HepG2 (cell line): ENCODE data around the gene KDM4B. TPM values are rescaled to one million over a fixed set of nuclear protein-coding genes. Genes with fewer than 3 reads are reported as not detected.

Experiments used
- ATAC-seq: fragments of 200-7000 bp; cut with Tn5 transposase; 3 replicates; pipeline ENCODE4 v1.9.1; 2020; ENCODE audit warnings: mild to moderate bottlenecking, moderate library complexity
- BruUV-seq: library from RNA; stranded (reverse); fragments of 400-500 nt; replicated peaks from 2 replicates; lab custom pipeline; 2021; lab: Mats Ljungman, UMichigan
- CTCF ChIA-PET: fragments of 300-600 bp; formaldehyde crosslinking; extraction: SDS; loops from one replicate; lab custom pipeline; 2021; ENCODE audit warnings: low total read pairs, inconsistent platforms, low intra/inter-chr PET ratio; lab: Yijun Ruan, JAX
- POLR2A ChIA-PET: fragments of 350-600 bp; sonication (Branson Sonifier 250); formaldehyde crosslinking; loops from one replicate; lab custom pipeline; 2020; ENCODE audit warnings: antibody characterized with exemption, inconsistent platforms; lab: Yijun Ruan, JAX
- DNase-seq: peaks from one replicate; pipeline ENCODE4 v3.0.0-alpha.2; 2015; ENCODE audit warnings: low spot score
- FAIRE-seq: peaks from 3 replicates; lab custom pipeline; 2011; peaks lifted over from hg19 to GRCh38; lab: Jason Lieb, UNC
- H2AFZ ChIP-seq: one replicate; pipeline ENCODE4 v1.6.1; 2011; ENCODE audit warnings: low read length, inconsistent platforms
- H3K27ac ChIP-seq: fragments of 300-600 bp; 3 replicates; pipeline ENCODE4 v1.8.0; 2011; ENCODE audit warnings: mixed run types, mild to moderate bottlenecking, mixed read lengths, low read length, inconsistent platforms; ENCODE audit not compliant: insufficient read depth; ENCODE audit errors: extremely low read length
- H3K27me3 ChIP-seq, 2 experiments: fragments of 200-600 bp in 1 of 2; 2 replicates in 1 of 2; 3 replicates in 1 of 2; pipeline versions ENCODE4 v1.6.0 to v1.8.0; 2011; ENCODE audit warnings: low read length in 2 of 2, mild to moderate bottlenecking in 2 of 2, moderate library complexity in 2 of 2, inconsistent platforms in 1 of 2; ENCODE audit not compliant: insufficient read depth in 2 of 2, control insufficient read depth in 1 of 2
- H3K36me3 ChIP-seq, 2 experiments: fragments of 200-600 bp in 1 of 2; replicated peaks in 1 of 2; 2 replicates in 1 of 2; 3 replicates in 1 of 2; pipeline versions ENCODE4 v1.5.1 to v1.8.0; 2011; ENCODE audit warnings: low read length in 2 of 2, inconsistent platforms in 1 of 2; ENCODE audit not compliant: insufficient read depth in 2 of 2, control insufficient read depth in 1 of 2
- H3K4me1 ChIP-seq: 2 replicates; pipeline ENCODE4 v1.5.1; 2012; ENCODE audit warnings: low read length, inconsistent platforms; ENCODE audit not compliant: insufficient read depth
- H3K4me2 ChIP-seq: 2 replicates; pipeline ENCODE4 v1.6.0; 2011; ENCODE audit warnings: low read depth, low read length, inconsistent platforms
- H3K4me3 ChIP-seq, 3 experiments: fragments of 200-600 bp in 1 of 3; sonication (generic), shearing (Covaris generic) in 1 of 3; replicated peaks in 1 of 3; 2 replicates each; pipeline ENCODE4 v1.5.1; 2011 to 2016; ENCODE audit warnings: low read length in 3 of 3, inconsistent platforms in 2 of 3, low read depth in 2 of 3, mild to moderate bottlenecking in 2 of 3, control low read depth in 1 of 3, mixed read lengths in 1 of 3; ENCODE audit not compliant: insufficient read depth in 1 of 3
- H3K79me2 ChIP-seq: one replicate; pipeline ENCODE4 v1.6.1; 2011; ENCODE audit warnings: low read length, inconsistent platforms; ENCODE audit not compliant: insufficient read depth
- H3K9ac ChIP-seq: 2 replicates; pipeline ENCODE4 v1.6.0; 2011; ENCODE audit warnings: mild to moderate bottlenecking, low read depth, low read length, inconsistent platforms; ENCODE audit not compliant: insufficient read depth
- H3K9me3 ChIP-seq: 2 replicates; pipeline ENCODE4 v1.5.1; 2012; ENCODE audit warnings: mild to moderate bottlenecking, low read length
- H4K20me1 ChIP-seq: 2 replicates; pipeline ENCODE4 v1.6.0; 2011; ENCODE audit warnings: inconsistent platforms, mild to moderate bottlenecking, low read length, moderate library complexity; ENCODE audit not compliant: insufficient read depth
- HNRNPL ChIP-seq: fragments of 200-400 bp; formaldehyde crosslinking; IDR thresholded peaks from 2 replicates; pipeline ENCODE4 v1.6.1; 2017; ENCODE audit warnings: mild to moderate bottlenecking, low read depth, low read length
- SNRNP70 ChIP-seq: fragments of 200-400 bp; formaldehyde crosslinking; IDR thresholded peaks from 2 replicates; pipeline ENCODE4 v1.6.1; 2017; ENCODE audit warnings: mild to moderate bottlenecking, low read depth, low read length, moderate library complexity
- ZBTB38 ChIP-seq: sonication (generic); formaldehyde crosslinking; IDR thresholded peaks from 2 replicates; pipeline ENCODE4 v1.5.1; 2020; ENCODE audit warnings: mild to moderate bottlenecking, missing genetic modification reagents
- ZFP41 ChIP-seq: sonication (generic); formaldehyde crosslinking; IDR thresholded peaks from 2 replicates; pipeline ENCODE4 v1.4.0; 2020; ENCODE audit warnings: mild to moderate bottlenecking, missing genetic modification reagents, borderline replicate concordance
- ZNF292 ChIP-seq: sonication (generic); formaldehyde crosslinking; IDR thresholded peaks from 2 replicates; pipeline ENCODE4 v1.8.1; 2022; ENCODE audit warnings: mild to moderate bottlenecking, low read depth, missing genetic modification reagents, borderline replicate concordance
- ZNF749 ChIP-seq: sonication (generic); formaldehyde crosslinking; IDR thresholded peaks from 2 replicates; pipeline ENCODE4 v1.8.0; 2022; ENCODE audit warnings: mild to moderate bottlenecking, missing genetic modification reagents, moderate library complexity, borderline replicate concordance
- WGBS: methylation state at CpG from one replicate; pipeline ENCODE4 v1.1.6; 2017; ENCODE audit warnings: low lambda C conversion rate; 5-methylcytosine and 5-hydroxymethylcytosine counted together
- in situ Hi-C: cut with HindIII; loops from 2 replicates; pipeline ENCODE4 v1.10.0; 2017; ENCODE audit warnings: low pct_unique_long_range_greater_than_20kb; ENCODE audit not compliant: extremely low pct_ligation_motif_present
- intact Hi-C: fragments of 100-400 bp; cut with micrococcal nuclease; formaldehyde crosslinking; loops from one replicate; pipeline ENCODE4 v1.10.0; 2022; ENCODE audit not compliant: unreplicated experiment
- polyA plus RNA-seq, 8 experiments: library from polyadenylated mRNA; depleted of rRNA in 3 of 8; stranded (reverse) in 7 of 8; unstranded in 1 of 8; fragments of >200 nt; fragmentation: Illumina TruSeq in 4 of 8; extraction: Trizol in 4 of 8; gene quantifications; 2 replicates each; pipeline versions ENCODE4 v1.2.1 to v1.2.3, GENCODE V29; 2011 to 2016; ENCODE audit warnings: low read depth in 4 of 8, missing spikeins in 1 of 8, mixed read lengths in 1 of 8; ENCODE audit not compliant: insufficient read depth in 1 of 8
- total RNA-seq, 5 experiments: library from RNA; depleted of rRNA; stranded (reverse); fragments of >200 nt; fragmentation: Illumina TruSeq; extraction: Trizol; gene quantifications; 2 replicates each; pipeline ENCODE4 v1.2.3, GENCODE V29; 2016; ENCODE audit warnings: low read depth in 1 of 5
- TF ChIP-seq, protein P1 (sequence below): sonication (generic); formaldehyde crosslinking; IDR thresholded peaks from 2 replicates; pipeline ENCODE4 v1.4.0; 2020; ENCODE audit warnings: missing genetic modification reagents; ENCODE audit errors: not compliant biosample characterization

The KDM4B gene
- total and polyA plus RNA-seq, 2 of the 13 experiments (the other 11 are each of a cell fraction or from before 2014, with no cell fraction given), result 4.9 to 14.6 TPM

DNA sequence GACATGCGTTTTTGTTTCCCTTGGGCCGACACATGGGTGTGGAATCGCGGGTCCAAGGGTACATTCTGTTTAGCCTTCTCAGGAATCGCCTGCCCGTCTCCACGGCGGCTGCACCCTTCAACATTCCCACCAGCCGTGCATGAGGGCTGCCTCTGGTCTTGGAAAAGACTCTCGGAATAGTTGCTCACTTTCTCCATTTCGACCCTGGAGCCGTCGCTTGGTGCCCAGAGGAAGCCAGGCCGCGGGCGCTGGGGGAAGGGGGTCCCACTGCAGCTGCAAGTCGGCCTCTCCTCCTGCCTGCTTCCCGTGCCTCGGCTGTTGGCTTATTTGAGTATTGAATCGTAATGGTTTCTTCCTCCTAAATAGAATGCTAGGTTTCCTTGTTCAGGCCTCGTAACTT lies 51.5 kb downstream of the KDM4B start:
- Histone ChIP-seq H3K79me2 (peaks cover 3% of the 10 kb centered on the region), H4K20me1 (peaks cover 20% of the 10 kb centered on the region; the same call in 1 of the 2 replicates), H3K4me2 (no peak overlapping the region), H3K36me3 (peaks cover 19 to 28% of the 10 kb centered on the region in 2 experiments), H3K9me3 (no peaks in the 10 kb centered on the region), H2AFZ (no peak overlapping the region), H3K4me3 (no peak overlapping the region), H3K27ac (no peak overlapping the region), H3K9ac (no peak overlapping the region), H3K4me1 (no peaks in the 10 kb centered on the region), H3K27me3 (no peaks in the 10 kb centered on the region)
- WGBS, result 95% methylated on average over 21 of the region's 21 CpGs
- intact Hi-C loops, result no loop called here
- DNase-seq (no peak), FAIRE-seq (no peak), ATAC-seq (no peak)
- in situ Hi-C loops, result no loop called here
- ChIA-PET POLR2A (no interaction called here), CTCF (no interaction called here)
- BruUV-seq, result no TSS peak
- TF ChIP-seq SNRNP70 (no peak), ZNF749 (CRISPR knock-in tag) (no peak), HNRNPL (no peak), ZBTB38 (CRISPR knock-in tag) (0 out of 2 replicates have a peak, but pooled peaks have one; percentile 14)
- TF ChIP-seq, protein P1, sequence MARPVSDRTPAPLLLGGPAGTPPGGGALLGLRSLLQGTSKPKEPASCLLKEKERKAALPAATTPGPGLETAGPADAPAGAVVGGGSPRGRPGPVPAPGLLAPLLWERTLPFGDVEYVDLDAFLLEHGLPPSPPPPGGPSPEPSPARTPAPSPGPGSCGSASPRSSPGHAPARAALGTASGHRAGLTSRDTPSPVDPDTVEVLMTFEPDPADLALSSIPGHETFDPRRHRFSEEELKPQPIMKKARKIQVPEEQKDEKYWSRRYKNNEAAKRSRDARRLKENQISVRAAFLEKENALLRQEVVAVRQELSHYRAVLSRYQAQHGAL (CRISPR knock-in tag), result no peak

DNA sequence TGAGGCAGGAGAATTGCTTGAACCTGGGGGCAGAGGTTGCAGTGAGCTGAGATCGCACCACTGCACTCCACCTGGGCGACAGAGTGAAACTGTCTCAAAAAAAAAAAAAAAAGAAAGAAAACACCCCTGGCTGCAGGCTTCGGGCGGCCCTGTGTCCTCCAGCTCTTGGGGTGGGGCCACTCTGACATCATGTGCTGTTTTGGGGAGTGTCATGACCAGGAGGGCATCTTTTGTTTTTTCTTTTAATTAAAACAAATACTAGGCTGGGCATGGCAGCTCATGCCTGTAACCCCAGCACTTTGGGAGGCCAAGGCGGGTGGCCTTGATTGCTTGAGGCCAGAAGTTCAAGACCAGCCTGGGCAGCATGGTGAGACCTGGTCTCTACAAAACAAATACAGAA lies 52.1 kb downstream of the KDM4B start:
- Histone ChIP-seq H3K27ac (no peak overlapping the region), H3K9me3 (no peaks in the 10 kb centered on the region), H3K9ac (no peak overlapping the region), H3K36me3 (peaks cover 19 to 25% of the 10 kb centered on the region in 2 experiments), H3K27me3 (no peaks in the 10 kb centered on the region)
- POLR2A ChIA-PET, result no interaction called here
- CTCF ChIA-PET, result no interaction called here
- in situ Hi-C loops (no loop called here), intact Hi-C loops (no loop called here)
- no peak for FAIRE-seq
- no TSS peak for BruUV-seq
- no peak for DNase-seq
- TF ChIP-seq ZFP41 (CRISPR knock-in tag) (no peak), ZNF292 (no peak)
- TF ChIP-seq, all 625 proteins: peak for 0
- no peak overlapping the region for H3K4me2 ChIP-seq
- H2AFZ ChIP-seq, result no peak overlapping the region
- no peak overlapping the region for H3K4me3 ChIP-seq
- peaks cover 3% of the 10 kb centered on the region for H3K79me2 ChIP-seq
- ATAC-seq, result no peak
- peaks cover 23% of the 10 kb centered on the region; the same call in 1 of the 2 replicates for H4K20me1 ChIP-seq
- WGBS, result 94% methylated on average over 5 of the region's 5 CpGs
- H3K4me1 ChIP-seq, result no peaks in the 10 kb centered on the region
